ENCODE data around the gene PPEF2. TPM values are rescaled to one million over a fixed set of nuclear protein-coding genes. Genes with fewer than 3 reads are reported as not detected.

Gene PPEF2
- polyA plus RNA-seq, 1 experiment: not detected

- H3K36me3 ChIP-seq (ENCODE audit: control insufficient read depth, insufficient read depth, low read length): no peaks in the 10 kb centered on the region
- H3K27me3 ChIP-seq (ENCODE audit: control insufficient read depth, insufficient read depth, low read length): no peaks in the 10 kb centered on the region
- H3K4me3 ChIP-seq (ENCODE audit: low read depth, low read length): no peak overlapping the region
- POLR2A ChIA-PET: no interaction called here
- no peak for DNase-seq (ENCODE audit: low read depth)
- no peak for TF ChIP-seq CTCF (IDR thresholded peaks at IDR 0.05; ENCODE audit: insufficient read depth, low read depth, low read length)
- CTCF ChIA-PET: no interaction called here
Measured at GRCh38 chr4:75820197-75820596, 82.1 kb downstream of the PPEF2 start.

GRCh38 chr4:75819121-75819520 lies 83.1 kb downstream of the PPEF2 start:
- H3K4me3 ChIP-seq (ENCODE audit: low read depth, low read length): no peak overlapping the region
- CTCF ChIA-PET: no interaction called here
- POLR2A ChIA-PET: no interaction called here
- no peaks in the 10 kb centered on the region for H3K27me3 ChIP-seq (ENCODE audit: control insufficient read depth, insufficient read depth, low read length)
- peaks cover 8% of the 10 kb centered on the region for H3K36me3 ChIP-seq (ENCODE audit: control insufficient read depth, insufficient read depth, low read length)
- no peak for DNase-seq (ENCODE audit: low read depth)
- TF ChIP-seq CTCF (IDR thresholded peaks at IDR 0.05; ENCODE audit: insufficient read depth, low read depth, low read length): no peak

- CTCF ChIA-PET: no interaction called here
Measured at GRCh38 chr4:75817901-75818300, 84.4 kb downstream of the PPEF2 start.

More at GRCh38 chr4:75817901-75818300, 84.4 kb downstream of the PPEF2 start:
- Histone ChIP-seq H3K27me3 (ENCODE audit: control insufficient read depth, insufficient read depth, low read length) (no peaks in the 10 kb centered on the region), H3K4me3 (ENCODE audit: low read depth, low read length) (no peak overlapping the region), H3K36me3 (ENCODE audit: control insufficient read depth, insufficient read depth, low read length) (peaks cover 11% of the 10 kb centered on the region)
- POLR2A ChIA-PET: no interaction called here
- DNase-seq (ENCODE audit: low read depth): no peak
- no peak for TF ChIP-seq CTCF (IDR thresholded peaks at IDR 0.05; ENCODE audit: insufficient read depth, low read depth, low read length)

Small RNAs within 50 kb of the gene (small RNA-seq; reads per million reads assigned to genes)
- not detected for gene RNU2-16P (ENCODE audit: insufficient read length, low read depth, low replicate concordance)

Other genes with a start within 250 kb of the PPEF2 start
- 57.6 and 117 TPM in 2 replicates for gene G3BP2, start 229.0 kb downstream of the PPEF2 start, polyA plus RNA-seq (2011; rRNA removed)
- gene USO1, start 177.9 kb downstream of the PPEF2 start, polyA plus RNA-seq (2011; rRNA removed): 41.3 and 90.3 TPM in 2 replicates
- 24.3 and 26.0 TPM in 2 replicates for gene NAAA, start 38.6 kb upstream of the PPEF2 start, polyA plus RNA-seq (2011; rRNA removed)
- 14.1 and 23.7 TPM in 2 replicates for gene SDAD1, start 88.5 kb upstream of the PPEF2 start, polyA plus RNA-seq (2011; rRNA removed)
- not detected in 2 replicates for gene CXCL9, start 105.1 kb upstream of the PPEF2 start, polyA plus RNA-seq (2011; rRNA removed)
- gene CXCL10, start 121.0 kb upstream of the PPEF2 start, polyA plus RNA-seq (2011; rRNA removed): not detected in 2 replicates
- gene CXCL11, start 133.6 kb upstream of the PPEF2 start, polyA plus RNA-seq (2011; rRNA removed): not detected in 2 replicates
- gene ART3, start 172.3 kb upstream of the PPEF2 start, polyA plus RNA-seq (2011; rRNA removed): not detected in 2 replicates
- 19.4 and 38.9 TPM in 2 replicates for gene NUP54, start 245.9 kb upstream of the PPEF2 start, polyA plus RNA-seq (2011; rRNA removed)